ENCODE data around the gene IRF5.

The IRF5 gene

GRCh38 chr7:128948976-128949760, 11.4 kb downstream of the IRF5 start:
- TF ChIP-seq, protein P1, sequence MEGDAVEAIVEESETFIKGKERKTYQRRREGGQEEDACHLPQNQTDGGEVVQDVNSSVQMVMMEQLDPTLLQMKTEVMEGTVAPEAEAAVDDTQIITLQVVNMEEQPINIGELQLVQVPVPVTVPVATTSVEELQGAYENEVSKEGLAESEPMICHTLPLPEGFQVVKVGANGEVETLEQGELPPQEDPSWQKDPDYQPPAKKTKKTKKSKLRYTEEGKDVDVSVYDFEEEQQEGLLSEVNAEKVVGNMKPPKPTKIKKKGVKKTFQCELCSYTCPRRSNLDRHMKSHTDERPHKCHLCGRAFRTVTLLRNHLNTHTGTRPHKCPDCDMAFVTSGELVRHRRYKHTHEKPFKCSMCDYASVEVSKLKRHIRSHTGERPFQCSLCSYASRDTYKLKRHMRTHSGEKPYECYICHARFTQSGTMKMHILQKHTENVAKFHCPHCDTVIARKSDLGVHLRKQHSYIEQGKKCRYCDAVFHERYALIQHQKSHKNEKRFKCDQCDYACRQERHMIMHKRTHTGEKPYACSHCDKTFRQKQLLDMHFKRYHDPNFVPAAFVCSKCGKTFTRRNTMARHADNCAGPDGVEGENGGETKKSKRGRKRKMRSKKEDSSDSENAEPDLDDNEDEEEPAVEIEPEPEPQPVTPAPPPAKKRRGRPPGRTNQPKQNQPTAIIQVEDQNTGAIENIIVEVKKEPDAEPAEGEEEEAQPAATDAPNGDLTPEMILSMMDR (conservative IDR thresholded peaks at IDR 0.05; ENCODE audit: control insufficient read depth, insufficient read depth, low read depth, low read length), result no peak
- DNase-seq (ENCODE audit: low read depth), result no peak
- no peak overlapping the region for H3K4me3 ChIP-seq (ENCODE audit: control insufficient read depth, low read depth, low read length)

DNA sequence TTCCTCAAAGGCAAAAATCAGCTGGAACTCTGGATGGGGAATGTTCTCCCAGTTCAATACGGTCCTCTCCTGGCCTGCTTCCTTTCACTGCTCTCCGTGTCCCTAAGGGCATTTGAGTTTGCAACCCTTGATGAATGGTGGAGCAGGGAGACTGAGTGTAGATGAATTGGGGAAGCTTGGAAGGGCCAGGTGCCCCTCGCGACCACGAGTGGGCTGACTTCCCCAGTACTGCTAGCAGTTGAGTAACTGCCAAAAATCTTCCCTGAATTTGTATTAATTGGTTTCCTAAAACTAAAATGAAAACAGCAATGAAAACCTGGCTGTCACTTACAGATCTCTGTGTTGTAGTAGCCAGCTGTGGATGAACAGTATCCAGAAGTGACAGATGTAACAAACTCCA, 13.6 kb downstream of the IRF5 start:
- no peak for DNase-seq (ENCODE audit: low read depth)
- TF ChIP-seq, protein P1 (conservative IDR thresholded peaks at IDR 0.05; ENCODE audit: control insufficient read depth, insufficient read depth, low read depth, low read length), result no peak
- H3K4me3 ChIP-seq (ENCODE audit: control insufficient read depth, low read depth, low read length), result no peak overlapping the region

DNA sequence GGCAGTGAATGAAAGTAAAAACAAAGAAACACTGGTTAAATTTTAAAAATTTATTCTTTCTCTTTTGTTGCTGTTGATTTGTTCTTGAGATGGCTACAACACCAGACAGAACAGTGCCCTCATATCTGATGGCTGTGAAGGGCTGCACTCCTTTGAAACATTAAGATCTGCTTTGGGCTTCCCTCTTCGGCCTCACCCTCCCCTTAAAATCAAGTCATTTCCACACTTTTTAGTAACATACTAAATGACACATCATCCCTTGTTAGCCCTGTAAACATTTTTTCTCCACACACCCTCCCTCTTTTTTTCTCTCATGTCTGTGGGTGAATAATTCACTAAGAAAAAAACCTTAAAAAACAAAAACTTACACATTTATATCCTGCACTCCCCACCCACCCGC, 16.4 kb downstream of the IRF5 start:
- DNase-seq (ENCODE audit: low read depth), result no peak
- TF ChIP-seq, protein P1 (conservative IDR thresholded peaks at IDR 0.05; ENCODE audit: control insufficient read depth, insufficient read depth, low read depth, low read length), result no peak
- no peak overlapping the region for H3K4me3 ChIP-seq (ENCODE audit: control insufficient read depth, low read depth, low read length)

GRCh38 chr7:128954830-128955802, 17.4 kb downstream of the IRF5 start:
- peak; percentile 78 for DNase-seq (ENCODE audit: low read depth)
- TF ChIP-seq, protein P1 (conservative IDR thresholded peaks at IDR 0.05; ENCODE audit: control insufficient read depth, insufficient read depth, low read depth, low read length), result no peak
- H3K4me3 ChIP-seq (ENCODE audit: control insufficient read depth, low read depth, low read length), result no peak overlapping the region

- H3K4me3 ChIP-seq (ENCODE audit: control insufficient read depth, low read depth, low read length), result no peak overlapping the region
- TF ChIP-seq, protein P1 (conservative IDR thresholded peaks at IDR 0.05; ENCODE audit: control insufficient read depth, insufficient read depth, low read depth, low read length), result no peak
- DNase-seq (ENCODE audit: low read depth), result no peak
Measured at GRCh38 chr7:128955981-128956380, 18.3 kb downstream of the IRF5 start.

- TF ChIP-seq, protein P1 (conservative IDR thresholded peaks at IDR 0.05; ENCODE audit: control insufficient read depth, insufficient read depth, low read depth, low read length), result no peak
- no peak overlapping the region for H3K4me3 ChIP-seq (ENCODE audit: control insufficient read depth, low read depth, low read length)
- DNase-seq (ENCODE audit: low read depth), result no peak
Measured at GRCh38 chr7:128959296-128959695, 21.6 kb downstream of the IRF5 start.

Data from fibroblast of mammary gland (primary cell).